K562 (cell line): ENCODE data around the gene RPS19BP1. TPM values are rescaled to one million over a fixed set of nuclear protein-coding genes. Genes with fewer than 3 reads are reported as not detected.
A peak's percentile ranks its signal among the peaks of the same experiment; 100 is the strongest.

Experiments
- ARID4B ChIP-seq: sonication (generic); formaldehyde crosslinking; IDR thresholded peaks from 2 replicates; pipeline ENCODE4 v1.8.0; 2022; ENCODE audit warnings: mild to moderate bottlenecking, missing genetic modification reagents
- ATF7 ChIP-seq: fragments of 450-650 bp; IDR thresholded peaks from 2 replicates; pipeline ENCODE4 v1.7.1; 2014; ENCODE audit warnings: mild to moderate bottlenecking, moderate library complexity
- CREB1 ChIP-seq, 2 experiments: sonication (generic) in 1 of 2; formaldehyde crosslinking in 1 of 2; IDR thresholded peaks; 2 replicates each; pipeline versions ENCODE4 v1.6.1 to v1.8.0; 2012 to 2022; ENCODE audit warnings: inconsistent platforms in 1 of 2, mild to moderate bottlenecking in 1 of 2, missing genetic modification reagents in 1 of 2, moderate library complexity in 1 of 2
- E2F6 ChIP-seq, 2 experiments: IDR thresholded peaks; 2 replicates each; pipeline ENCODE4 v1.6.1; 2011; ENCODE audit warnings: borderline replicate concordance in 1 of 2, control low read depth in 1 of 2, low read depth in 1 of 2, low read length in 1 of 2, mild to moderate bottlenecking in 1 of 2, mixed read lengths in 1 of 2, moderate library complexity in 1 of 2; ENCODE audit not compliant: insufficient read depth in 1 of 2, insufficient read length in 1 of 2, poor library complexity in 1 of 2, severe bottlenecking in 1 of 2; ENCODE audit errors: extremely low read depth in 1 of 2
- JUND ChIP-seq, 2 experiments: IDR thresholded peaks; 2 replicates in 1 of 2; 3 replicates in 1 of 2; pipeline ENCODE4 v1.6.1; 2011; ENCODE audit warnings: borderline replicate concordance in 2 of 2, low read depth in 2 of 2, low read length in 2 of 2, improper control_type of control experiment in 1 of 2, missing biosample characterization in 1 of 2, missing genetic modification characterization in 1 of 2, missing genetic modification reagents in 1 of 2
- KDM4B ChIP-seq, 2 experiments: fragments of 450-650 bp in 1 of 2; sonication (generic) in 1 of 2; IDR thresholded peaks; 2 replicates each; pipeline ENCODE4 v1.6.1; 2016 to 2017; ENCODE audit warnings: borderline replicate concordance in 2 of 2, antibody characterized with exemption in 1 of 2, low read depth in 1 of 2, mild to moderate bottlenecking in 1 of 2
- L3MBTL2 ChIP-seq: fragments of 450-650 bp; IDR thresholded peaks from 2 replicates; pipeline ENCODE4 v1.6.1; 2016; ENCODE audit warnings: mild to moderate bottlenecking, moderate library complexity
- MAX ChIP-seq: sonication (generic); formaldehyde crosslinking; IDR thresholded peaks from 2 replicates; pipeline ENCODE4 v1.9.0; 2022; ENCODE audit warnings: mild to moderate bottlenecking, missing genetic modification reagents
- MEF2A ChIP-seq: IDR thresholded peaks from 2 replicates; pipeline ENCODE4 v1.6.1; 2011; ENCODE audit warnings: low read depth, mild to moderate bottlenecking, low read length, moderate library complexity; ENCODE audit not compliant: control insufficient read depth
- POLR2G ChIP-seq: fragments of 200-400 bp; formaldehyde crosslinking; IDR thresholded peaks from 2 replicates; pipeline ENCODE4 v1.6.1; 2017; ENCODE audit warnings: low read depth, mild to moderate bottlenecking, antibody characterized with exemption, low read length, moderate library complexity
- VEZF1 ChIP-seq: fragments of 200-800 bp; sonication (Bioruptor generic); IDR thresholded peaks from 2 replicates; pipeline ENCODE4 v1.6.1; 2017; ENCODE audit warnings: missing genetic modification characterization, missing compliant biosample characterization
- ZFX ChIP-seq: sonication (generic); formaldehyde crosslinking; IDR thresholded peaks from 2 replicates; pipeline ENCODE4 v1.8.0; 2022; ENCODE audit warnings: mild to moderate bottlenecking, missing genetic modification reagents, moderate library complexity
- ZNF121 ChIP-seq: sonication (generic); formaldehyde crosslinking; conservative IDR thresholded peaks from 2 replicates; pipeline ENCODE4 v1.8.0; 2022; ENCODE audit warnings: missing genetic modification reagents
- ZNF280A ChIP-seq: fragments of 450-650 bp; IDR thresholded peaks from 2 replicates; pipeline ENCODE4 v1.6.1; 2018; ENCODE audit warnings: mild to moderate bottlenecking, low read depth; ENCODE audit not compliant: partially characterized antibody
- ZNF3 ChIP-seq: fragments of 250-450 bp; sonication (Bioruptor Pico); IDR thresholded peaks from 2 replicates; pipeline ENCODE4 v1.5.0; 2021; ENCODE audit warnings: mild to moderate bottlenecking, moderate library complexity
- ZNF764 ChIP-seq: fragments of 250-450 bp; sonication (Bioruptor Pico); IDR thresholded peaks from 2 replicates; pipeline ENCODE4 v1.4.0; 2020; ENCODE audit warnings: low read depth, mild to moderate bottlenecking, moderate library complexity
- polyA plus RNA-seq, 8 experiments: library from polyadenylated mRNA; depleted of rRNA in 4 of 8; stranded (reverse) in 5 of 8; unstranded in 3 of 8; fragments of >200 nt; fragmentation: Nextera tagmentation in 2 of 8; fragmentation: Illumina TruSeq in 1 of 8; extraction: Ambion mirVana in 2 of 8; extraction: Trizol in 1 of 8; gene quantifications; 2 replicates each; pipeline versions ENCODE4 v1.2.1 to v1.2.3, GENCODE V29; 2011 to 2014; ENCODE audit warnings: inconsistent platforms in 1 of 8, missing spikeins in 1 of 8
- total RNA-seq, 7 experiments: library from RNA; depleted of rRNA in 6 of 7; stranded (reverse); fragments of >200 nt in 6 of 7; fragmentation: Illumina TruSeq in 2 of 7; extraction: Trizol in 2 of 7; gene quantifications; 2 replicates each; pipeline versions ENCODE4 v1.2.1 to v1.2.3, GENCODE V29; 2011 to 2021; ENCODE audit warnings: low replicate concordance in 1 of 7

RPS19BP1 gene
- total and polyA plus RNA-seq, 9 of the 15 experiments (the other 6 are each of a cell fraction or from before 2014, with no cell fraction given) = 3.0 to 223 (median 84.3) TPM

GRCh38 chr22:39502109-39502788 is 30.3 kb downstream of the RPS19BP1 start, which contains the start of gene MIEF1 (continued):
- TF ChIP-seq E2F6 (IDR thresholded peaks at IDR 0.05; ENCODE audit: borderline replicate concordance in 1 of 2, extremely low read depth in 1 of 2, insufficient read depth in 1 of 2, insufficient read length in 1 of 2, low read depth in 1 of 2, low read length in 1 of 2, poor library complexity in 1 of 2, severe bottlenecking in 1 of 2) (peak; percentile 50 to 72), MAX (peak; percentile 93), ZFX (CRISPR knock-in tag) (peak; percentile 55; the same call in 1 of the 2 replicates), CREB1 (IDR thresholded peaks at IDR 0.05) (no peak), CREB1 (CRISPR knock-in tag; IDR thresholded peaks at IDR 0.05) (no peak), JUND (IDR thresholded peaks at IDR 0.05; ENCODE audit: borderline replicate concordance, low read depth, low read length) (peak; percentile 49; the same call in 1 of the 2 replicates), JUND (tag; IDR thresholded peaks at IDR 0.05; ENCODE audit: borderline replicate concordance, low read depth, low read length) (no peak), ARID4B (CRISPR knock-in tag) (peak; percentile 74; the same call in 1 of the 2 replicates), ZNF3 (CRISPR knock-in tag) (no peak), KDM4B (IDR thresholded peaks at IDR 0.05; ENCODE audit: borderline replicate concordance in 2 of 2, low read depth in 1 of 2) (peak in 1 of 2 experiments; percentile 70; a peak in 1 of 4 replicates), L3MBTL2 (peak; percentile 80), MEF2A (no peak), ATF7 (peak; percentile 76), VEZF1 (CRISPR knock-in tag) (peak; percentile 77), ZNF121 (no peak), ZNF764 (CRISPR knock-in tag) (no peak), POLR2G (peak; percentile 85), ZNF280A (no peak)
